SIG-M5 (cell line): ENCODE data around the gene ATP6V0A1.
"Not testable (repeated sequence)": the region's sequence is repeated elsewhere in the genome, so short reads cannot be mapped to it uniquely, and the experiment has no call there.

Experiments used
- DNase-seq: peaks from one replicate; lab custom pipeline; 2025; lab: John Stamatoyannopoulos, UW

The ATP6V0A1 gene

DNA sequence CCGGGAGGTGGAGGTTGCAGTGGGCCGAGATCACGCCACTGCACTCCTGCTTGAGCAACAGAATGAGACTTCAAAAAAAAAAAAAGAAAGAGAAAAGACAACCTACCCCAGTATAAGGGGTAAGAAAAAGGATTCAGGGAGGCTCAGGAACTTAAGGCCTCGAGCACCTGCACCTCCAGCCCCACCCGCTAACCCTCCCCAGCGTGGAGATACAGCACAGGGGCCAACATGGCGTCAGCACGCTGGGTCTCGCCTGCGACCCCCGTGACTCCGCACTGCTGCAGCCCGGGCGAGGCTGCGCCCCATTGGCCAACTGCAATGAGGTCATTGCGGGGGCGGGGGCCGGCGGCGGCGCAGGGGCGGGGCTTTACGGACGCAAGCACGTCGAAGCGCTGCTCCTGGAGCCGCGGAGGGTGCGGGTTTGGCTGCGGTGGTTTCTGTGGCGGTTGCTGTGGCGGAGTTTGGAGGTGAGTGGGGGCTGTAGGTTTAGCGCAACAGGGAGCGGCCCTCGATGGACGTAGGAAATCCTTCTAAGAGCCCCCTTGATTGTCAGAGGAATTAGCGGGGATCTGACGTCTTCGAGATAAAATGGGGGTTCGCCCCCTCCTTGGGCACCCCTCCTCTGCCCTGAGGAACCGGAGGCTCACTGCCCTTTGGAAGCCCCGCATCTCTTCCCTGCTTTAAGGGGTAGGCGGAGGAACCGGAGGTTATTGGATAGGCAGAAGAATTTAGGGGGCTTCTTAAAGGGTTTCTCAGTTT lies at the start of gene ATP6V0A1:
TSS of gene ATP6V0A1 (plus strand) at position 382 of the 759 bp plus-strand sequence. CDS start 2,017 bp downstream, outside the sequence.
- no peak for DNase-seq

DNA sequence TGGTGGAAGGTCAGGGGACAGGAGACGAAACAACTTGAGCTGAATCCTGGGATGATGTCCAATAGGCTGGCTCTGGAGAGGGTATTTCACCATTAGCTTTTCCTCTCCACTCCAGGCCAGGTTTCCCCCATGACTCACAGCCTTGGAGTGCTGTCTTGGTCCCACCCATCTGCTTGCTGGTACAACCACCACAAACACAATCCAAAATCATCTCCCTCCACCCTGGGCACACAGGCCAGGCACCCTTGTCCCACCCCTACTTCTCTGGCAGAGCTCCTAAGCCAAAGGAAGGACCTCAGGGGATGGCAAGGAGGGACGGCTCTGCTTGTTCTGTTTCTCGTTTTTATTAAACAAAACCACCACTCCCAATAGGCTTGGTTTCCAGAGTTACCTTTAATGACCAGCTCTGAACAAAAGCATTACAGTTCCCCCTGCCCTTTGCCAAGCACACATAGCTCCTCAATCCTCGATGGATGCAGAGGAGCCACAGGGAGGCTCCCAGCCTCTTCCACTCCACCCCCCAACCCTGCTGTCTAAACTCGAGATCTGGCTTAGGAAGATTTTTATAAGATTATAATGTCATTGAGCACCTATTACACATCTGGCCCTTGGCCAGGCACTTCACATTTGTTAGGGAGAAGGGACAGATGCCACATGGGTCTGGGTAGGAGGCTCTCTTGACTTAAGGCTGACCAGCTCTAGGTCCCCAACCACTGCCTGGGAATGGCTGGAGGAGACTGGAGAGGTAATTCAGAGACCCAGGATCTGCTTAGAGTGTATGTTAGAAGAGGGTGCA lies 49.0 kb upstream of the ATP6V0A1 start:
- no peak for DNase-seq

DNA sequence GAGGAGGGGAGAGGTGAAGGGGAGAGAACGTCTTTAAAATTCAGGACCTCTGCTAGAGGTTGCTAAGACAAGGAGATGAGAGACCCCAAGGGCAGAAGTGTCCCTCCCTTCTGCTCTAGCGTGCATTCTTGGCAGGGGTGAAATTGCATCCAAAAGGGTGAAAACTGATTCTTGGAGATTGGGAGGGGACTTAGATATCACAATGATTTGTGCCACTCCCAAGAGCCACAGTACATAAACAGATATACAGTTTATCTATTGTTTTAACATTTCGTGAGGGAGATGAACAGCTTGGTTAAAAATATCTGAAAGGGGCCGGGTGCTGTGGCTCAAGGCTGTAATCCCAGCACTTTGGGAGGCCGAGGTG lies 48.4 kb upstream of the ATP6V0A1 start:
- DNase-seq = no peak

DNA sequence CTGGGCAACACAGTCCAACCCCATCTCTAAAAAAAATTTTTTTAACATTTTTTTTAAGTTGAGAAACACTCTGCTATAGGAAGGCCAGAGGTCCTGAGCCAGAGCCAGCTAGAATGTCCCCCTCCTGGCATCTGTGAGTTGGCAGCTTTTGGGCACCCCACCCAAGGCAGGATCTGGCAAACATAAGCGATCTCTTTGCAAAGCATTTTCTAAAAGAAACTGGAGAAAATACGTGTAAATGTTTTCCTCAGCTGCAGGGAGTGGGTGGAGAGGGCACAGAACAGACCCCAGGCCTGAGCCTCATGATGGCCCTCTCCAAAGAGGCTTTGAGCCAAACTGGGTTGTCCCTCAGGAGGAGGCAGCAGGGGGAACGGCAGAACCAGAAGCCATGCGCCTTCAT lies 47.3 kb upstream of the ATP6V0A1 start:
- no peak for DNase-seq

DNA sequence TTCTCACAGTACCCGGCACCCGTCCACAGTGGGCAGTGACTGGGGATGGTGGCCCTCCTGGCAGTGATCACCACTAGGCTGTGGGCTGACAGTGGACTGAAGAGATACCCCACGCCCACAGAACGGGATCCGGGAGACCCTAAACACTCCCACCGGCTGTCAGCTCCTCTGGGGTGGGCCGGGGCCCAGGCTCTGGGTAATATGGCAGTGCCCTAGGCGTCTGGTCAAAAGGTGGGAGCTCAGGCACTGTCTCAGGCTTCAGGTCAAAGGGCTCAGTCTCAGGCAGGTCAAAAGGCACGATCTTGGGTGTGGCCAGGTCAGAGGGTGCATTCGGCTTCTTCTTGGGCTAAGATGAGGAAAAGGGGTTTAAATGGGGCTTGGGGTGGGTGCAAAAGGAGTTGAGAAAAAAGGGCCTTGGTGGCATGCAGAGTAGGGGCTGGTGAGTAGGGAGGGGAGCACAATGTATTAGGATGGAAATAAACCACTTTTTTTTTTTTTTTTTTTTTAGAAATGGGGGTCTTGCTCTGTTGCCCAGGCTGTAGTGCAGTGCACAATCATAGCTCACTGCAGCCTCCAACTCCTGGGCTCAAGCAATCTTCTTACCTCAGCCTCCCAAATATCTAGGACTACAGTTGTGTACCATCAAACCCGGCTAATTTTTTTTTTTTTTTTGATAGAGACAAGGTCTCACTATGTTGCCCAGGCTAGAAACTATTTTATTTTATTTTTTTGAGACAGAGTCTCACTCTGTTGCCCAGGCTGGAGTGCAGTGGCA lies 46.6 kb upstream of the ATP6V0A1 start:
- DNase-seq = no peak

DNA sequence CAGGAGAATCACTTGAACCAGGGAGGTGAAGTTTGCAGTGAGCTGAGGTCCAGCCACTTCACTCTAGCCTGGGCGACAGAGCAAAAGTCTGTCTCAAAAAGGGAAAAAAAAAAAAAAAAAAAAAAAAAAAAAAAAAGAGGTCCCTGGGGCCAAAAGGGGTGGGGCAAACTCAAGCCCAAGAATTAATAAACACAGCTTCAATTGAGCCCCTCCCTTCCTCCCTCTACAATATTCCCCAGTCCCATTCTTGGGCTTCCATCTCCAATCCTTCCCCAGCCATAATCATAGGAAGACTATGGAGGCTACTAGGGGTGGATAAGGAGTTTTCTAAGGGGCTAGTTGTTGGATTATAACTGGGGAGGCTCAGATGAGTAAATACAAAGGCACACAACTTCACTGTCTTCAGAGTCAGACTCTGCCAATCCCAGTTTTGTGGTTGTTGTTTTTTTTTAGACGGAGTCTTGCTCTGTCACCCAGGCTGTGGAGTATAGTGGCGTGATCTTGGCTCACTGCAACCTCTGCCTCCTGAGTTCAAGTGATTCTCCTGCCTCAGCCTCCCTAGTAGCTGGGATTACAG lies 45.1 kb upstream of the ATP6V0A1 start:
- DNase-seq = no peak

DNA sequence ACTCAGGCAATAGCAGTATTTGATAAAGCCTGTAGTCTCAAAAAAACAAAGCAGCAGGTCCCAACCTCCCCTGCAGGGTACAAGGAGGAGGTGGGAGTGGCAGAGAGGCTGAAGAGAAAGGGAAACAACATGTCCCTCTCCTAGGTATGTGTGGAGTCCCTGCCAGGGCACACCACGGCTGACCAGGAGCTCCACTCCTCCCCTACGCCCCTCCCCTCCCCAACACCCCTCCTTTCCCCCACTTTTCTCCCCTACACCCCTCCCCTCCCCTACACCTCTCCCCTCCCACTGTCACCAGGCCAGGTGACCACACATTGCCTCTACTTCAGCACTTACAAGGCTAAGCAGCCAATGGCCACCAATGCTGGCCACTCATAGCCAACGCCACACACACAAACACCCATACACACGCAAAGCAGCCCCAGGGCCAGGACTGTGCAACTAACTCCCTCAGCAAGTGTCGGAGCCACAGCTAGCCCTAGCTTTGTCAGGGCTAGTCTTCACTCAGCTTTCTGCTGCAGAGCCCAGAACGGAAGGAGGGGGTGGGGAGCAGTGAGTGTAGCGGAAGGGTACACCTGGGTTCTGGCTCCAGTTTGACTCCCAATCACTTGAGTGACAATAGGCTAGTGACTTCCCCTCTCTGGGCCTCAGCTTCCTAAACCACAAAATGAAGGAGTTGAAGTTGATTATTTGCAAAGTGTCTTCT lies 43.8 kb upstream of the ATP6V0A1 start:
- DNase-seq = no peak

DNA sequence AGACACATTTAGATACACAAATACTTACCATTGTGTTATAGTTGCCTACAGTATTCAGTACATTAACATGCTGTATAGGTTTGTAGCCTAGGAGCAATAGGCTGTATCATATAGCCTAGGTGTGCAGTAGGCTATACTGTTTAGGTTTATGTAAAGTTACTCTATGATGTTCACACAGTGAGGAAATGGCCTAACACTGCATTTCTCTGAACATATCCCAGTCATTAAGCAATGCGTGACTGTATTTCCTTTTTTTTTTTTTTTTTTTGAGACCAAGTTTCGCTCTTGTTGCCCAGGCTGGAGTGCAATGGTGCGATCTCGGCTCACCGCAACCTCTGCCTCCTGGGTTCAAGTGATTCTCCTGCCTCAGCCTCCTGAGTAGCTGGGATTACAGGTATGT lies 40.7 kb upstream of the ATP6V0A1 start:
- DNase-seq = not testable (repeated sequence)

DNA sequence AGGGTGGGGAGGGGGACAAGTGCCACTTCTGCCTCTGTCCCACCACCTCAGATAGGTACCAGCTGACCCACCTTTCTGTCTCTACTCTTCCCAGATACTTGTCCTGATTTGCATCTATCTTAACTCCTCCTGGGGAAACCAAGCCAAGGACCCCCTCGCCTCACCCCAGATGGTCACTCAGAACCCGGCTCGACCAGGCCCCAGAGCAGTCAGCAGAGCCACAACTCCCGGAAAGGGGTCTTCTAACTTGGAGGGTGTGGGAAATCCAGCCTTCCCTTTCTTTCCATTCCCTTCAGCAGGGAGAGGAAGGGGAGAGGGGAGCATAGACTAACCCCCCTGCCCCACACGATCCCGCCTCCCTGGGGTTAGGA lies 37.6 kb upstream of the ATP6V0A1 start:
- no peak for DNase-seq

DNA sequence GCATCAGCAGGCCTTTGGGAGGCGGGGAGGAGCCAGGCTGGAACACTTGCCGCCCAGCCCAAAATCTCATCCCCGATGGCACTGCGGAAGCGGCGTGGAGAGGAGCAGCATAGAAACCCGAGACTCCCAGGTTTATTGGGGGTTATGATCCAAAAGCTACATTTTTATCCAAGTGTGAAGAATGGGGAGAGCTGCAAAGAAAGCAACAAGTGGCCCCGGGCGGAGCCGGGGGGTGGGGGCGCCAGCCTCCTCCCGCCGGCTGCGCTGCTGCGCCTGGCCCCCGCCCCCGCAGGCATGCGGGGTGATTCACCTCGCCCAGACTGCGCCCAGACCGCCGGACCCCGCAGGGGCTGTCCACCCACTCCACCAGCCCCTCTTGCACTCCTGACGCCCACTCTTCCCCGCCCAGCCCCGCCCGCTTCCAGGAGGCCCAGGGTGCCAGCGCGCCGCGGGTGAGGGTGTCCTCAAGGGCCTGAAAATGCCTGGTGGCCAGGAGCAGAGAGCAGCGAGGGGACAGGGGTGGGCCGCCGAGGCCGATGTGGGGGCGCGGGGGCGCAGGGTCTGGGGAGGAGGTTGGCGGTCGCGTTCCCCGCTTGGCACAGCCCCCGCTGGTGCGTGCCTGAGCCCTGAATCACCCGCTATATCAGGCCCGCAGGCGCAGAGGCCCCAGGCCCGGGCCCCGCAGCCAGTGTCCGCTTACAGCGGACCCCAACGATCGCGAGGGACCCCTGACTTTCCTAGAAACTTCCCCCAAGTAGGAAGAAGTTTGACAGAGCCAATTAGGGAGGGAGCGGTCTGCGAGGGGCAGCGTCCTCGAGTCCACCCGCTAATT lies 37.0 kb upstream of the ATP6V0A1 start:
- no peak for DNase-seq

DNA sequence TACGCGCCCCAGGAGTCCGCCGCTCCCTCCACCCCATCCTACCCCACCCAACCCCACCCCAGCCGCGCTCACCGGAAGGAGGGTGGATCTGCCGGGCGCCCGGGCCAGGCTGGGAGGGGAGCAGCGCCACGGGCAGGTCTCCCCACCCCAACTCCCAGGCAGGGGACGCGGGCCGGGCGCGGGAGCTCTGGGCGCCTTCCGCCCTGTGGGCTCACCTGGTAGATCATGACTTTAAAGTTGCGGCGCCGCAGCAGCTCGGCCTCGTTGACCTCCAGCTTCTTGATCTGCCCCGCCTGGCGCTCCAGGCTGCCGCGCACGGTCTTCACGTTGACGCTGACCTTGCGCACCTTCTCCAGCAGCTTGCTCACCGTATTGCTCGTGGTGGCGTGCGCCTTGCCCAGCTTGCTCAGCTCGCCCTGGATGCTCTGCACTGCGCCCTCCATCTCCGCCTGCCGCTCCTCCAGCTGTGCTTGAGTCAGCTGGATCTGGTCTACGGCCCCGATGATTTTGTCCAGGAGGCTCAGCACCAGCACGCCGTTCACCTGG lies 36.2 kb upstream of the ATP6V0A1 start:
- no peak for DNase-seq

DNA sequence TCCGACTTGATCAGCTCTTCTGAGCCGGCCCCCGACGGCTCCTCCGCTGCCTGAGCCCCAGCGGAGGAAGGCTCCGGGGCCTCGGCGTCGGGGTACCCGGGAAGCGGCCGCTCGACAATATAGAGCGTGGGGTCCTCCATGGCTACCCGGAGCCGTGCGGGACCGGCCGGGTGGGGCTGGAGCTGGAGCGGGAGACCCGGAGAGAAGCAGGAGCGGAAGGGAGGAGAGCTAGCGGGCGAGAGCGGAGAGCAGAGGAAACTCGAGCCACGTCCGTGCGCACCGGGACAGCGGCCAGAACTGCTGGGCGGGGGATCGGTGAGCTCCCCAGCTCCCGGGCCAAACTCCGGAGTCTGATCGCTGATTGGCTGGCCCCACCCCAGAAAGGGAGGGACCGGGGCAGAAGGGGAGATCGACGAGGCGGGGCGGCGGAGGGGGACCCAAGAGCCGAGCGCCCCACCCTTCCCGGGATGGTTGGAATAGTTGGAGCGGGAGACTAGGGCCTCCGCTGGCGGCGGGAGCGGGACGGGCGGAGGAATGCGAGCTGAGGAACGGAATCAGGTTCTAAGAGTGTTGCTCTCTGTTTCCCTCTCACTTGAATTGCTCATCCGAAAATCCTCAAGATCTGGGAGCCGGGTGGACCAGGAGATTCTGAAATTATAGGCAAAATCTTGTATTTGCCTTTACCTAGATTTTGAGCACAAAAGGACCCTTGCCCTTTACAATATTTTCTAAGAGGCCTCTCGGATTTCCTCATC lies 35.5 kb upstream of the ATP6V0A1 start, which contains the start of gene CAVIN1:
TSS of gene CAVIN1 (minus strand) at position 299 of the 755 bp plus-strand sequence. CDS start at position 140, 159 bp downstream.
- DNase-seq = no peak

DNA sequence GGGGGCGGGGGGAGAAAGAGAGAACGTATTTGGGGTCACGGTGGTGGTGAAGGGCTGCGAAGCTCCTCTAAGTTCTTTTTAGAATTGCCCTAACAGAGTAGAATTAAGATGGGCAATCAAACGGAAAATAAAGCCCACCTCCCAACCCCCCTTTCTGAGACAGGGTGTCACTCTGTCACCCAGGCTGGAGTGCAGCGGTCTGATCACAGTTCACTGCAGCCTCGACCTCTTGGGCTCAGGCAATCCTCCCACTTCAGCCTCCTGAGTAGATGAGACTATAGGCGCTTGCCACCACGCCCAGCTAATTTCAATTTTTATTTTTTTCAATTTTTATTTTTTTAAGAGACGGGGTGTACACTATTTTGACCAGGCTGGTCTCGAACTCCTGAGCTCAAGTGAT lies 34.9 kb upstream of the ATP6V0A1 start:
- no peak for DNase-seq

DNA sequence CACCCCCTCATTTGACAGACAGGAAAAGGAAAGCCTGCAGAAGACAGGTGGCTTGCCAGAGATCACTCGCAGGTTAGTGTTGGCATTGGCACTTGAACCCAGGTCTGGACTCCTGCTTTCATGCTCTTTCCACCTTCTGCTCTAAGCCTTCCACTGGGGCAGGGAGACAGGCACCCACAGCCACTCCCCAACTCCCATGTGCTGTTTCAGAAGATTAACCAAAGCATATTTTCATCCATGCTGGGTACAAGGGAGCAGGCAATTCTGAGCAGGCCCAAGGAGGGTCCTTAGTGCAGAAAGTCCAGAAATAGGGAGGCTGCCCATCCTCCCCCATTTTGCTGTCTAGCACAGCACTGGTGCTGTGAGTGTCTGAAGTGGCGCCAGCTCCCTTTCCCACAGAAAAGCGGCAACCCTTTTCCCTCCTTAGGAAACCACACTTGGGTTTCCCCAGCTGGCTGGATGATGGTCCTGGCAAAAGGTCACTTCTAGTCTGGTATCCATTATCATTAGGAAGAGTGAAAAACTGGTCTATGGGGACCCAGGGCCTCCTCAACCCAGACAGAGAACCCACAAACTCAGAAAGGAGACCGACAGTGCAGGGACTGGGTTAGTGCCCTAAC lies 33.6 kb upstream of the ATP6V0A1 start:
- no peak for DNase-seq

DNA sequence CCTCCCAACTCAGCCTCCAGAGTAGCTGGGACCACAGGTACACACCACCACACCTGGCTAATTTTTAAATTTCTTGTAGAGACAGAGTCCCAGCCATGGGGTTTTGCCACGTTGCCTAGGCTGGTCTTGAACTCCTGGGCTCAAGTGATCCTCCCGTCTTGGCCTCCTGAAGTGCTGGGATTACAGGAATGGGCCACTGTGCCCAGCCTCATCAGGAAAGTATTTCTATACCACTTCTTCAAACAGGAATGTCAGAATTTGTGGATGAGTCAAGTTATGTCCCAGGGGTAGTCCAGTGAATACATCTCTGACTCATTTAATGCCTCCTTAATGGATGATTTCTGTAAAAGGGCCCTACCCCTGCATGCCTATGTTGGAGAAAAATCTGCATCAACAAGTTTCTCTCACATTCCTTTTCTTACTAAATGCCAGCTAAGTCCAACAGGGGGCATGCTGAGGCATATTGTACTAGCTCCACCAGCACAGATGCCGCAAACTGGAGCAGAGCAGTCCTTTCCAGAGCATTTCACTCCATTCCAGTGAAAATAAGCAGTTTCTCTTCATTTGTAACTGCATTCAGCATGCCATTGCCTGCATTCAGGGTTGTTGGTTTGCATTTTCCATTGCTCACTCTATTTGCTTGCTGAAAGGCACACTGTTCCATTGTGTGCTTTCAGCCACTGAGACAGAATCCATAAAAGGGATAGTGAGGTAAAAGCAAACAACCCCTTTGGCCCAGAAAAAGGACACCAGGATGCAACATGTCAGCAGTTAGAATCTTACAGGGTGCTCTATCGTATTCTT lies 30.3 kb upstream of the ATP6V0A1 start:
- no peak for DNase-seq

DNA sequence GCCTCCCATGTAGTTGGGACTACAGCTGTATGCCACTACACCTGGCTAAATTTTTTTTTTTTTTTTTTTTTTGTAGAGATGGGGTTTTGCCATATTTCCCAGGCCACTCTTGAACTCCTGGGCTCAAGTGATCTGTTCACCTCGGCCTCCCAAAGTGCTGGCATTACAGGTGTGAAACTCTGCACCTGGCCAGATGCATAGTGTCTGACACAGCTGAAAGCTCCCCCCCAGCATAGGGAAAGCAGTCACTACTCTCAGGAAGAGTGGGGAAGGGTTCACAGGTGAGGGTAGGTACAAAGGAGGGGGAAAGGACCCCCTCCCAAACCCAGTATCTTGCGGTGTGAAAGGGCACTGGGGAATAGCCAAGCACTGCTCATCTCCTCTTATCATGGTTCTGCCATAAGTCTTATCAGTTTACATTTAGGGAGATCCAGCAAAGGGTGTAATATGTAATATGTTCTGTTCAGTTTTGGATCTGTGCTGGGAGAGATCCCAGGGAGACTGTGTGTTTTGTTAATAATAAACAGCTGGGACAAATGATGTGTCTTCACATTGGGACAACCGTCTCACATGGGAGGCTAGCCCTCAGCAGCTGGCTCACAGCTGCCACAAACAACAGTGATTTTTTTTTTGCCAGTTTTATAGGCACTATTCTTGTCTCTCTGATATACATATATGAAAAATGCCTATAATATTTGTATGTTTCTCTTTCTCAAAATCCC lies 28.8 kb upstream of the ATP6V0A1 start:
- no peak for DNase-seq

DNA sequence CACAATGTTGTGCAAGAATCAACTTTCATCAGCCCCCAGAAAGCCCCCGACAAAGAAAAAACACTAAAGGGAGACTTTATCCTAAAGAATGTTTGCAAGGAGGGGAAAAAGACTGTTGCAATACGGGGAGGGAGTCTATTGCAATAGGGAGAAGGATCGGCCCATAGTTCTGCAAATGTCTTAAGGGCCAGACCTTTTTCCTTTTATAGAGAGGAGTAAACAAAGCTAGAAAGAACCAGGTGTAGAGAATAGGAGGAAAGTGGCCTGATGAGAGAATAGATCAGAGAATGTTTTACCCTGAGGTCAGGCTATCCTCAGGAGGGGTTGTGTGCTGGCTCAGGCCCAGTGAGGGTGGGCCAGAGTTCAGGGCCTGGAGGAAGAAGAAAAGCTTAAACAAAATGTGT lies 26.9 kb upstream of the ATP6V0A1 start:
- DNase-seq = no peak

DNA sequence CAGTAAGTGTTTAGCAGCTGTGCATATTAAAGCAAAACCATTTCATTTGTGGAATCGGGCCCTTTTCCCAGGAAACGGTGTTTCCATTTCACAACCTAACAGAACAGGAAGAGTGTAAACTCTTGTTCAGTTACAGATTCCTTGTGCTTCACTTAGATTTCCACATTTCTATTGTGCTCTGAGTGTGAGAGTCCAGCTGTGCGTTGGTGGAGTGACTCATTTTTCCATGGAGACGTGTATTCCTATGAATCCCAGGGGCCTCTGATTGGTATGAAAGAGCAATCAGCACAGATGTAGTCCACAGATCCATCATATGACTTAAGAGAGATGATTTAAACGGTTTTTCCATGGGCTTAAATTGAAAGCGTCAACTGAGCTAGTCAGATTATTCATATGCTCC lies 22.3 kb upstream of the ATP6V0A1 start:
- DNase-seq = no peak
